ENCODE results near the gene BRIP1. TPM values are rescaled to one million over a fixed set of nuclear protein-coding genes. Genes with fewer than 3 reads are reported as not detected.

The BRIP1 gene
- total RNA-seq, 4 donors from 2014 or later, result 0.13 to 0.42 (median 0.31) TPM

- DNase-seq (ENCODE audit: extremely low spot score), result no peak
- Histone ChIP-seq H3K4me3 (no peak overlapping the region), H3K4me1 (no peaks in the 10 kb centered on the region), H3K27ac (replicated peaks in 1 of 4) (no peak overlapping the region), H3K36me3 (no peaks in the 10 kb centered on the region), H3K27me3 (no peaks in the 10 kb centered on the region), H3K9me3 (peaks cover 0 to 30% (median 21%) of the 10 kb centered on the region in 4 donors)
- WGBS, result 99% methylated on average over 2 of the region's 2 CpGs
- intact Hi-C loops (cut with DNase I), result no loop called here
- TF ChIP-seq EP300 (IDR thresholded peaks at IDR 0.05) (no peak), POLR2AphosphoS5 (IDR thresholded peaks at IDR 0.05) (no peak), POLR2A (IDR thresholded peaks at IDR 0.05; ENCODE audit: low read depth) (no peak)
- TF ChIP-seq, protein P1, sequence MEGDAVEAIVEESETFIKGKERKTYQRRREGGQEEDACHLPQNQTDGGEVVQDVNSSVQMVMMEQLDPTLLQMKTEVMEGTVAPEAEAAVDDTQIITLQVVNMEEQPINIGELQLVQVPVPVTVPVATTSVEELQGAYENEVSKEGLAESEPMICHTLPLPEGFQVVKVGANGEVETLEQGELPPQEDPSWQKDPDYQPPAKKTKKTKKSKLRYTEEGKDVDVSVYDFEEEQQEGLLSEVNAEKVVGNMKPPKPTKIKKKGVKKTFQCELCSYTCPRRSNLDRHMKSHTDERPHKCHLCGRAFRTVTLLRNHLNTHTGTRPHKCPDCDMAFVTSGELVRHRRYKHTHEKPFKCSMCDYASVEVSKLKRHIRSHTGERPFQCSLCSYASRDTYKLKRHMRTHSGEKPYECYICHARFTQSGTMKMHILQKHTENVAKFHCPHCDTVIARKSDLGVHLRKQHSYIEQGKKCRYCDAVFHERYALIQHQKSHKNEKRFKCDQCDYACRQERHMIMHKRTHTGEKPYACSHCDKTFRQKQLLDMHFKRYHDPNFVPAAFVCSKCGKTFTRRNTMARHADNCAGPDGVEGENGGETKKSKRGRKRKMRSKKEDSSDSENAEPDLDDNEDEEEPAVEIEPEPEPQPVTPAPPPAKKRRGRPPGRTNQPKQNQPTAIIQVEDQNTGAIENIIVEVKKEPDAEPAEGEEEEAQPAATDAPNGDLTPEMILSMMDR (IDR thresholded peaks at IDR 0.05), result no peak
These were observed 167.5 kb downstream of the BRIP1 start for GRCh38 chr17:61695779-61696337.

GRCh38 chr17:61694095-61694494 lies 169.2 kb downstream of the BRIP1 start:
- Histone ChIP-seq H3K4me1 (no peaks in the 10 kb centered on the region), H3K27me3 (no peaks in the 10 kb centered on the region), H3K36me3 (no peaks in the 10 kb centered on the region), H3K4me3 (no peak overlapping the region), H3K9me3 (peaks cover 0 to 12% (median 6%) of the 10 kb centered on the region in 4 donors), H3K27ac (replicated peaks in 1 of 4) (no peak overlapping the region)
- TF ChIP-seq, protein P1 (IDR thresholded peaks at IDR 0.05), result no peak
- no peak for TF ChIP-seq POLR2A (IDR thresholded peaks at IDR 0.05; ENCODE audit: low read depth)
- TF ChIP-seq EP300 (IDR thresholded peaks at IDR 0.05), result no peak
- TF ChIP-seq POLR2AphosphoS5 (IDR thresholded peaks at IDR 0.05), result no peak
- 75% methylated on average over 1 of the region's 1 CpG for WGBS
- DNase-seq (ENCODE audit: extremely low spot score), result no peak
- intact Hi-C loops (cut with DNase I), result no loop called here

DNA sequence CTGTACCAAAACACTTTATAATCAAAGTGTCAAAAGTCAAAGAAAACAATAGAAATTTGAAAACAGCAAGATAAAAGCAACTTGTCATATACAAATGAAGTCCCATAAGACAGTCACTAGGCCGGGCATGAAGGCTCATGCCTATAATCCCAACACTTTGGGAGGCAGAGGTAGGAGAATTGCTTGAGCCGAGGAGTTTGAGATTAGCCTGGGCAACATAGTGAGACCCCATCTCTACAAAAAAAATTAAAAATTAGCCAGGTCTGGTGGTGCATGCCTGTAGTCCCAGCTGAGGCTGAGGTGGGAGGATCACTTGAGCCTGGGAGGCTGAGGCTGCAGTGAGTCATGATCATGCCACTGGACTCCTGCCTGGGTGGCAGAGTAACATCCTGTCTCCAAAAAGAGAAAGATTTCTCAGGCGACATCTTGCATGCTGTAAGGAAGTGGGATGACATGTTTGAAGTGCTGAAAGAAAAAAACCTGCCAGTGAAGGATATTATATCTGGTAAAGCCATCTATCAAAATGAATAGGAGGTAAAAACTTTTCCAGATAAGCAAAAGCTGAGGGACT lies 173.6 kb downstream of the BRIP1 start:
- H3K27ac ChIP-seq (replicated peaks in 1 of 4), result no peak overlapping the region
- no peak for DNase-seq (ENCODE audit: extremely low spot score)
- no peak for TF ChIP-seq POLR2A (IDR thresholded peaks at IDR 0.05; ENCODE audit: low read depth)
- no peaks in the 10 kb centered on the region for H3K4me1 ChIP-seq
- H3K36me3 ChIP-seq, result no peaks in the 10 kb centered on the region
- no peak overlapping the region for H3K4me3 ChIP-seq
- no peaks in the 10 kb centered on the region for H3K27me3 ChIP-seq
- no peaks in the 10 kb centered on the region for H3K9me3 ChIP-seq
- intact Hi-C loops (cut with DNase I), result no loop called here
- 81% methylated on average over 3 of the region's 3 CpGs for WGBS

DNA sequence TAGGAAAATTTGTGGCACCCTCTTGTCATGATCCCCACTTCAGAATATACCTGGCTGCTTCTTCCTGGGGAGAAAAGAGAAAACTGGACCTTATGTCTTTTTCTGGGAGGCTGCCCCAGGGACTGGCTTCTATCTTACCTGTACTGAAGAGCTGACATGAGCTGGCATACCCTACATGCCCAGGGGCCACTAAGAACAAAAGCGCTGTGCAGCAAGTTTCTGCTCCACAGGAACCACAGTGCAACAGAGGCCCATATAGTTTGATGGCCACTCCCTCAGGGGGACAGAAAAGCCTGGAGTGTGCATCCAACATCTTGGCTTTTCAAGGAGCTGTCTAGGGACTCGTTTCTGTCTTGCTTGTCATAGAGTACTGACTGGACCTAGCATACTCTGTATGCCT lies 175.6 kb downstream of the BRIP1 start:
- H3K4me3 ChIP-seq, result no peak overlapping the region
- no peak overlapping the region for H3K27ac ChIP-seq (replicated peaks in 1 of 4)
- H3K36me3 ChIP-seq, result no peaks in the 10 kb centered on the region
- no peaks in the 10 kb centered on the region for H3K27me3 ChIP-seq
- 100% methylated on average over 1 of the region's 2 CpGs for WGBS
- DNase-seq (ENCODE audit: extremely low spot score), result no peak
- H3K4me1 ChIP-seq, result no peaks in the 10 kb centered on the region
- no peak for TF ChIP-seq POLR2A (IDR thresholded peaks at IDR 0.05; ENCODE audit: low read depth)
- TF ChIP-seq, protein P1 (IDR thresholded peaks at IDR 0.05), result no peak
- no peak for TF ChIP-seq POLR2AphosphoS5 (IDR thresholded peaks at IDR 0.05)
- no peak for TF ChIP-seq EP300 (IDR thresholded peaks at IDR 0.05)
- intact Hi-C loops (cut with DNase I), result no loop called here
- H3K9me3 ChIP-seq, result no peaks in the 10 kb centered on the region

DNA sequence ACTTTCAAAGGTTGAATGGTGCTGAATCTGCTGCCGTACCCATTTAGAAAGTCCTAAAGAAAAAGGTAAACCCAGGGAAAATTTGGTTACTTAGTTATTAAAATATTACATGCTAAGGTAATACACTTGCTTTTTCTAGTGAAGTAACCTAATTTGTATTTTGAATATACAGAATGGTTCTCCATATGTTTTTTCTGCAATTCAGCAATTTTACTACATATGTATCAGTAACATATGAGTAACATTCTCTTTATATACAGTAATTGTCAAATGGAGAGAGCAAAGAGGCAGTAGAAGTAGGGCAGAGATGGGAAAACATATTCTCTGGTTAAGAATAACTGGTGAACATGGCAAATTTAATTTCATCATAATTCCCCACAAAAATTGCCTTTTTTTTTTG lies 177.2 kb downstream of the BRIP1 start:
- H3K9me3 ChIP-seq, result no peaks in the 10 kb centered on the region
- DNase-seq (ENCODE audit: extremely low spot score), result no peak
- no peak overlapping the region for H3K4me3 ChIP-seq
- H3K27ac ChIP-seq (replicated peaks in 1 of 4), result no peak overlapping the region
- intact Hi-C loops (cut with DNase I), result no loop called here
- TF ChIP-seq POLR2AphosphoS5 (IDR thresholded peaks at IDR 0.05) (no peak), POLR2A (IDR thresholded peaks at IDR 0.05; ENCODE audit: low read depth) (no peak), EP300 (IDR thresholded peaks at IDR 0.05) (no peak)
- TF ChIP-seq, protein P1 (IDR thresholded peaks at IDR 0.05), result no peak
- WGBS, result 100% methylated on average over 1 of the region's 1 CpG
- no peaks in the 10 kb centered on the region for H3K27me3 ChIP-seq
- no peaks in the 10 kb centered on the region for H3K4me1 ChIP-seq
- no peaks in the 10 kb centered on the region for H3K36me3 ChIP-seq
